Stomach (tissue), 4 donors: Measurements from ENCODE around the gene GFPT2.

Experiments
- CTCF ChIP-seq, 7 experiments: fragments of 450-650 bp in 4 of 7; fragments of 200-600 bp in 3 of 7; sonication (generic) in 3 of 7; IDR thresholded peaks; one replicate each; pipeline ENCODE4 v1.5.1; 2016 to 2019; ENCODE audit warnings: antibody characterized with exemption in 7 of 7, control low read depth in 2 of 7, mild to moderate bottlenecking in 1 of 7
- POLR2A ChIP-seq, 4 donors: fragments of 450-650 bp; IDR thresholded peaks; one replicate each; pipeline ENCODE4 v1.6.1; 2016; ENCODE audit warnings: antibody characterized with exemption in 4 of 4, control low read depth in 2 of 4, mild to moderate bottlenecking in 1 of 4, moderate library complexity in 1 of 4
- POLR2AphosphoS5 ChIP-seq, 3 donors: sonication (generic); formaldehyde crosslinking; IDR thresholded peaks; one replicate each; pipeline ENCODE4 v1.6.1; 2016; ENCODE audit warnings: antibody characterized with exemption in 3 of 3

- no peak for TF ChIP-seq POLR2A (IDR thresholded peaks at IDR 0.05)
- TF ChIP-seq CTCF (IDR thresholded peaks at IDR 0.05): no peak
- no peak for TF ChIP-seq POLR2AphosphoS5 (IDR thresholded peaks at IDR 0.05)
Measured at GRCh38 chr5:180390441-180391190, 37.5 kb upstream of the GFPT2 start.
